Astrocyte of the cerebellum (primary cell): ENCODE measurements around the gene MANSC1.

Experiments used
- DNase-seq: peaks from one replicate; pipeline ENCODE4 v3.0.0-alpha.2; 2011; ENCODE audit warnings: low read depth
- H3K4me3 ChIP-seq: 2 replicates; pipeline ENCODE4 v1.5.1; 2011; ENCODE audit warnings: mild to moderate bottlenecking, low read depth, low read length, moderate library complexity
- CTCF ChIP-seq: IDR thresholded peaks from 2 replicates; pipeline ENCODE4 v1.5.1; 2012; ENCODE audit warnings: low read length, low read depth, moderate library complexity, mild to moderate bottlenecking; ENCODE audit errors: missing control alignments
- in situ Hi-C: cut with HindIII; loops from 2 replicates; pipeline ENCODE4 v1.10.0; 2017; ENCODE audit warnings: low sequenced_read_pairs

The MANSC1 gene

GRCh38 chr12:12282202-12282601 is 67.8 kb downstream of the MANSC1 start:
- H3K4me3 ChIP-seq, result no peak overlapping the region
- in situ Hi-C loops, result no loop called here
- no peak for DNase-seq
- no peak for TF ChIP-seq CTCF

- H3K4me3 ChIP-seq, result no peak overlapping the region
- in situ Hi-C loops, result no loop called here
- no peak for DNase-seq
- TF ChIP-seq CTCF, result no peak
Observed at GRCh38 chr12:12281134-12281533, 68.9 kb downstream of the MANSC1 start.

GRCh38 chr12:12278899-12279298 is 71.1 kb downstream of the MANSC1 start:
- peak; percentile 40 for DNase-seq
- no peak overlapping the region for H3K4me3 ChIP-seq
- in situ Hi-C loops, result no loop called here
- no peak for TF ChIP-seq CTCF
